GM21447 (cell line): ENCODE results near the gene NEDD9.

Experiments
- ATAC-seq: cut with Tn5 transposase; IDR thresholded peaks from one replicate; pipeline ENCODE4 v1.9.1; 2021; ENCODE audit not compliant: unreplicated experiment

The NEDD9 gene

DNA sequence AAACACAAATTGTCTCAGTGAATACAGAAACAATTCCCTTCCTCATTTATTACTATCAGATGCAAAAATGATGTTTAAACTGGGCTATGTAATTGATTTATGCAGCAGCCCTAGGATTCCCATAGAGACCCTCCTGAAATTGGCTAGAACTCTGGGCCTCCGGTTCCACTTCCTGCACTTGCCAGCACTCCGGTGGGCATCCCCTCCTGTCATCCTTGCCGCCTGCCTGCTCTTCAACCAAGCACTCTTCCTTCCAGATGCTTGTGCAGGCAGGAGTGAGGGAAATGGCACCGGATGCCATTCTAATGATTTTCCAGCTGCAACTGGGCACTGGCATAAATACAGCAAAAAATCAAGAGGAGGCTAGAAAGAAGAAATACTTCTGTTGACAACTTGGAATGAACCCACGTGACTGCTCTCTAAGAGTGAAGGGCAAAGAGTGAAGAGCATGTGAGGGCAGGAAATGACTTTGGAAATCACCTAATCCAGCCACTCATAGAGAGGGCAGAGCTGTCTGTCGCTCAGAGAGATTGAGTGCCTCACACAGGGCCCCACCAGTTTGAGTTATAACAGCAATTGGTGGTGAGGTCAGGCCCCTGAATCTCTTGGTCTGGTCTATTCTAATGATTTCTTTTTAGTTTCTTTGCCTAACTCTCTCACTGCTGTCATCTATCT, 3.7 kb upstream of the NEDD9 start:
- no peak for ATAC-seq

DNA sequence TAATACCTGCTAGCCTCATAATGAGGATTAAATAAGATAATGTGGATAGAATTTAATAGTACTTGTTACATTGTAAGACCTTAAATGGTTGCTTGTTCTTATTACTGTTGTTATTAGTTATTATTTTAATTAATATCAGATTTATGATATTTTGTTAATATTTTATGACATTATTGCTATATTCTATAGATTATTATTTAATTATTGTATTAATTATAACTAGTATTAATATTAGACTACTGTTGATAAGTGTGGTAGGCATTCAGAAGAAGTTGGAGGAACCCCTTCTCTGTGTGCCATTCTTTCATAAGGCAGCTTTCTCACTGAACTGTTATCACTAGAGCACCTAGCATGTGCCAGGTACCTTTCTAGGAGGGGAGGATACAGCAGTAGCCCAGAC, 2.6 kb upstream of the NEDD9 start:
- no peak for ATAC-seq

DNA sequence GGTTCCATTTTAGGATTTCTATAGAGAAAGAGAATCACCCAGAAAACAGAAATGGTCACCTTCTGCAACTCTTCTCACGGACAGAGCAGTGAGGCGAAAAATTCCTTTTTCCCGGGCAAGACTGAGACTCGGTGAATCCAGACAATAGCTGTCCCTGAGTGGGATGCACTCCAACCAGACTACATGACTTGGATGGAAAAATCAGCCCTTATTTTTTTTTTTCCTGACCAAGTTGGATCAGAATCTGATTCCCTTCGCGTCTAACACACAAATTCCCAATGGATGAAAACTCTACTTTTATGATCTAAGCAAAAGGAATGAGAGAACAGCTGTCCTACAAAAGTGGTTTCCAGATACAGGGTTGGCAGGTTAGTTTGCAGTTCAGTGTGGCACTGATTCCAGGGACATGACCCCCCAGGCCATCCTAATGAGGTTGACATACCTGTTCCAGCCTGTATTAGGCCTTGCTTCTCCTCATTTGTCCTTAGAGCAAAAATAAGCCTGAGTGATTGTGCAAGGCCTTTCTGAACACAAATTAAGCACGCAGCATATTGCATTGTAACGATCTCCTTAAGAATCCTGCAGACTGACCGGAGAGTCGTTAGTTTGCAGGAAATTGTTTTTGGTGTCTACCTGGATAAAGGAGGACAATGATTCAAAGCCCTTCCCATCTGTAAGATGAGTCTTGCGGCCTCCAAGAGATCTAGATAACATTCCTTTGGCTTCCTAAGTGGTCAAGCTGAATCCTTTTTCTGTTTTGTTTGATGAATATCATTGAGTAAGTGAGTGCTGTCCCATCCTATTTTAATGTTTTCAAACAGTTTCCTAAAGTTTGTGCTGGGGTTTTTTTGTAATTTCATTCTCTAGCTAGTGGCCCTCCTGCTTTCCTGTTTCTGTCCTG, 1.5 kb upstream of the NEDD9 start:
- ATAC-seq: no peak

DNA sequence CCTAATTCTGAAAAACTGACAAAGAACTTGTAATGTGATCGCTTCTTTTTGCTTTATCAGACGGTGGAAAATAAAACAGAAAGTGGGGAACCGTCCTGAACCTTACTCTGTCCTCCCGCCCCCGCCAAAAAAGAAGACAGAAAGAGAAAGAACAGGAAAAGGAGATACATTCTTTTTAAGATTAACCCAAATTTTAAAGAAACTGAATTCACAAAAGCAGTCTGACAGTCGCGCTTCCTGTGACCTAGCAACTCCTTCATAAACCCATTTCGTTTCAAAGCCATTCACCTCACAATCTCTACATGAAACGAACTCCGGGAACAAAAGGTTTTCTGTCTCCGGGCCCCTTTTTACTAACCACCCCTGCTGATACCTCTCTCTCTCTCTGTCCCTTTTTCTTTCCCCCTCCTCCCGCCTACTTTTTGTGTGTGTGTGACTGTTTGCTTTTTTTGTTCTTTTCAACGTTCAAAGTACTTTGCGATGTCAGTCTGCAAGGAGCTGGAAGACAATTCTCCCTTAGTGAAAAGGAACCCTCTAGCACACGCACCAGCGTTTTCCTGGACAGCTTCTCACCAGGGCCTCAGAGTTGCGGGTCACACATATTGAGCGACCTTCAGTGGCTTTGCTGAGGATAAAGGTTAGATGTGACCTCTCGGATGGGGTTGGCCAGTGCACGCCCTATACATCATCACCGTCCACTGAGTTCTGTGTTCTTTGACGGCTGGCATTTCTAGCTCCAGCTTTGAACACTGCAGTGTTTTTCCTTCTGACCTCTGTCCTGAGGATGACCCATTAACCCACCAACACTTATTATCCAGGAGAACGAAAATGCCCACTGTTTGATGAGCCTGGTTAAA, 530 bp upstream of the NEDD9 start:
- peak; percentile 28 for ATAC-seq

DNA sequence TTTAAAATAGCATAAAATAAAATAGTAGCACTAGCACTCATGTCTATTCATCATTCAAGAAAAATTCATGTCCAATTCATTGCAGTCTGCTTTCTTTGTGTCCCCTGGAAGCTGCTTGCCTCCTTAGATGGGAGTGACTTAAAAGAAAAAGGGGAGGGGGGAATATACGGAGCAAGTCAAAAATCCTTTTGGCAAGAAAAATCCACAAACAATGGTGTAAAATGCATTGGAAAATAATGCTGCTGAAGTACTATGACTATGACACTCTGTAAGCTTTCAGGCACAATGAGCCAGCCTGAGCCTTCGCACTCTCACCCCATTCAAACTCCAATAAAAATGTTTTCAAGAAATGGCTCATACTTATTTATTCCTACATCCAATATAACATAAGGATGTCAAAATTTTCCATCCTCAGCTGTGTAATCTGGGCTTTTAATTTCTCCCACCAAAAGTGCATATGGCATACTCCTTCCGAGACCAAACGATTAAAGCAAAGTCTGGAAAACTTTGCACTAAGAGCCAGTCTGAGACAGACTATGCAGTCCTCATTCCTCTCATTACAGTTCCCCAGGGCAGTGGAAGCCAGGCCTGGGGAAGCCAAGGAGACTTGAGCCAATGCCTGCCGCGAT, 790 bp downstream of the NEDD9 start:
- ATAC-seq: no peak

DNA sequence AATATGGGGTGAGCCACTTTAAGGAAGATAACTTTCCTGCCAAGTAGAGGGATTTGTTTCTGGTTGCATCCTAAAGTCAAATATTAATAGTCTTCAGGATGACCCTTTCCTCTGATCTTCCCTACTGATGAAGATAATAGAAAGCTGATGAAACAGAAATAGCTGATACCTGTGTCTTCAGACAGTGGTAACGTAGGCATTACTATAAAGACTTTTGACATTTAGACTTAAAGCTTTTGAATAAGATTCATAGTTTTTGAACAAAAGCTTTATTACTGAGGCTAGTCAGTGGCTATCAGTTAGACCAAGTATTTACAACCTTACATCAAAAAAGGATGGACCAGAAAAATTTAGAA, 1.4 kb downstream of the NEDD9 start:
- no peak for ATAC-seq

DNA sequence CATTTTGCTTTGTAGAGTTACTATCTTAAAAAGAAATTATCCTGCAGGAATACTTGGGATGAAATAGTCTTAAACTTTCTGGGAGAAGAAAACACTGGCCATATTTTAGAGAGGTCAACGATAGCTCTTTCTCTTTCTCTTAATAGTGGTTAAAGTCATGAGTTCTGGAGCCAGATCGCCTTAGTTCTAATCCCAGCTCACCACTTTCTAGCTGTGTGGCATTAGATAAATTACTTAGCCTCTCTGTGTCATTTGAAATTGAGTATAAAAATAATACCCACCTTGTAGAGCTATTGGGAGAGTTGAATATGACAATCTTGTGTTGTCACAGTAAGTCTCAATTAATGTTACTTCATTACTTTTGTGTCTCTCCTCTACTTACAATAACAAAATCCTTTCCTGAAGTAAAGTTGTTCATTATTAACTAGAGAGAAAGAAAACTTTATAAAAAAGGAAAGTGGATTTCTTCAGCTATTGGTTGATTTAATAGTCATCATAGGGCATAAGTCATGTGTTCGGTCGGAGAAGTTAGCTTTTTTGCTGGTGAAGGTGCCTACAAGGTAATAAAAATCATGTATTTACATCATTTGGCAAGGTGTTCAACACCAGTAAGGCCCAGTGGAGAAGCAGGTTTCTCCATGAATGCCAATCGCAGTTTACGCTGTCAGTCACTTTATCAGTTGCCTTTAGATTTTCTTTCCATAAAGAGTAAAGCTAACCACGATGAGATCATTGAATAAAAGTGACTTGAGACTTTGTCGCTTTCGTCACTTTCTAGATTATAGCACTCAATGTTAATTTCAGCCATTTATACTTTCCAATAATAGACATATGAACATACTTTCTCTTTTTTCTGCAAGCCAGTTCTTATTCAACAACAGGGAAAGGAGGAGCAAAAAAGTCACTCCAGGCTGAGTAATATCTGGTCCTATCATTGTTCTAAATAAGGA, 2.0 kb downstream of the NEDD9 start:
- ATAC-seq: no peak

DNA sequence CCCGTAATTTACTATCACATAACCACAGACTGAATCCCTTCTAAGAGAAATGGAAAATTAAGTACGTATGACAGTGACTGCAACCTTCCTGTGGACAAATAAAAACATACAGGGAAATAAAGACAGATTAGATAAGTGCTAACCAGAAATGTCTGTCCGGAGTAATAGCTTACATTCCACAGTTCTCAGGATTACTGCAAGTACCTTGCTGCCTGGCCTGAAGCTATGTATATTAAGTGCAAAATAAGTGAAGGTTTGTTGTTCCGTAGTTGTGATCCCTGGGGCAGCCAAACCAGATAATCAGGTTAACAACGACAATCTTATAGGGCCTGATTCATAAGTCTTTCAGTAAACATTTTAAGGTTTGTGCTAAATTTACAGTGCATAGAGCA, 2.8 kb downstream of the NEDD9 start:
- ATAC-seq: no peak

DNA sequence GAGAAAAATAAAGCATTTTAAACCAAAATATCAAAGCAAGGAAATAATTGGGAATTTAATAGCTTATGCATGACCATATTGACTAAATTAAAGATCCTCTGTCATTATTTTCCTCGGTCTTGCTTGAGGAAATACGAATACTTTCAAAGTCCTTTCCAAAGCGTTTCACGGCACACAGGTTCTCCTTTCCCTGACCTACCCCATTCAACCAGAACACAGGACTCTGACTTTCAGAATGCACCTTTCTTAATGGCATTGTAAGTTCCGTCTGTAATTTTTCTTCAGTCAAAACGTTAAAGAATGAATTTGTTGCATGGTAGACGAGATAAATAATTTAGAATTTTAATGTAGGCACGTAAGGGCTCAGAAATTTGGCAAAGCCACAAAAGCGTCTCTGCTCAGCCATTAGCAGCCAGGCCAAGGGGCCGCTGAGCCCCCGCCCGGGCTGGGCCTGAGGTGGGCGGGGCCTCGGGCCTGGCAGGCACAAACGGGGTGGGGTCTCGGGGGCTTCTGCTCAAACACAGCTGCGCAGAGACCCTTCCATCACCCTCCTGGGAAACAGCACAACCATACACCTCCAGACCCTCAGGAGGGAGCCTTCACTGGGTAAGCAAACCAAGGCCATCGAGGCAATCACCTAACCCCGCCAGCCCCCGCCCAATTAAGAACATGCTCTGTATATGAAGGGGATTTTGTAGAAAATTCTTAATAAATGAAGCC, 3.4 kb downstream of the NEDD9 start:
- no peak for ATAC-seq

DNA sequence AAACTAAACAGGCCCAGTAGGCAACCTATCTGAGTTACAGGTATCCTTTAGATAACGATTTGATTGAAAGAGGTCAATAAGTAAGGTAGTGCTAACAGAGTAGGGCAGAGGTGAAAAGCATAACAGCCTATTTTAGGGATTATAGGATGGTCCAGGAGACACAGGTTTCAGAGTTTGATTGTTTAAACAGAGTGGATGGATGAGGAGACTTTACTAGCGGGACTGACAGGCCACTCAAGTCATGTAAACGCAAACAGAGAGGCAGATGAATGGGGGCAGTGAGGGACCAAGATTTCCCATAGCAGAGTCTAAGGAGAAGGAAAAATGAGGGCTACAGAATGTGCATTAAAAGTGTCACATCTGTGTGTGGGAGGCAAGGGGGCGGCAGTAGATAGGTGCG, 4.8 kb downstream of the NEDD9 start:
- ATAC-seq: no peak

DNA sequence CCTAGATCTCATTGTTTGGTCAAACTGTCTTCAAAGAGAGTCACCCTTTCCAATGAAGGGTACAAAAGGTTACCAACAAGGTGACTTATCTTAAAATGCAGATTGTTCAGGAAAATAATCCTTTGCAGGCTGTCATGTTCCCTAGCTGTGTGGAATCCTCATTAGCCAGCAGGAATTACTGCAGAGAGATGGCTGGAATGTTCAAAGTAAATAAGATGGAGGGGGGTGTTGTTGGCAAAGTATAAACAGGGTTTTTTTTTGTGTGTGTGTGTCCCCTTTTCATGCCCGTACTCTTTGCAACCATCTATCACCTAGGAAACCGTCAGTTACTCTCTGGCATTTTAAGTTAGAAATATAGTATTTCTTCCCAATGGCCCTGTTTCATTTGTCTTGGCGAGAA, 6.5 kb downstream of the NEDD9 start:
- no peak for ATAC-seq

DNA sequence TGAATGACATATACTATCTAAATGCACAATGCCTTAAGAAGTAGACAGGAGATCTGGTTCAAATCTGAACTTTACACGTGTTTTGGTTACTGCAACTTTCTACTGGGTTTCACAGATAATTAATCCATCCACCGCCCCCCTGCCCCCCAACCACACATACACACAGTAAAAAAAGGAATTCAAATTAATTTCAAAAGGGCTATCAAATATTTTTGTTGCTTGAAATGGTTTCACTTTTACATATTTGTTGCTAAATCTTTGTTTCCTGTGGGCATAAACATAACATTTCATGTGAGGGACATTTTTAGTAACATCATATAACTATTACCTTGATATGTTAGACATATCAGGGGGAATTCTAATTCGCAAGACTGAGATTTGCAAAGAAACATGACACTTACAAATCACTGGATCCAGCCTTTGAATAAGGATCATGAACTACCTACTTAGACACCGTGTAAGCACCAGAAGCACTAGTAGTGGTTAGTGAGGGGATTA, 7.5 kb downstream of the NEDD9 start:
- no peak for ATAC-seq

DNA sequence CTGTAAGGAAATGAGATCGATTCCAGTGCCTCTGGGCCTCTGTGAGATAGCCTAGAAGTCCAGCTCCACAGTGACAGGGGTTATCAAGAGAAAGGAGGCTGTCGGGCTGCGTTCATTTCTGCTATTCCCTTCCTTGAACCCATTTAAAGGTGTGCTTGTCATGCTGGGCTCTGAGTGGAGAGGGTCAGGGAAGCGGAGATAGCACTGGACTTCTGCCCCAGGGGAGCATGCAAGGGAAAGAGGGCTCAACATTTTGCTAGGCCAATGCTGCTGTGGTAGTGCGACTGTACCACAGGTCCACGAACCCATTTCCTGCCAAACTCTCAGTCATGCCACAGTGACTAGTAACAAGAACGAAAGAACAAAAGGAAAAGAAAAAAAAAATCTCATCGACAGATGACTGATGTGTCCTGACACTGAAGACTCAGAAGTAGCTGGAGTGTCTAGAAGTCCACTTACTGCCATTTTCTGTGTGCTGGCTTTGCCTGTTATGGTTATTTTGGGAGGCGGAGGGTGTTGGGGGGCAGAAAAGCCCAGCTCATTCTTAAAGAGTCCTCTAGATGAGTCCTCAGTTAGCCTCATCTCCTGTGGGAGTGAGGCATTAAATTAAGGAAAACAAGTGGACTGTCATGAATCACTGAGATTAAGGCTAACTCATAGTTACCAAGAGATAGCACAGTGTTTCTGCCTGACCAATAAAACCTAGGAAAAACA, 8.1 kb downstream of the NEDD9 start:
- no peak for ATAC-seq

DNA sequence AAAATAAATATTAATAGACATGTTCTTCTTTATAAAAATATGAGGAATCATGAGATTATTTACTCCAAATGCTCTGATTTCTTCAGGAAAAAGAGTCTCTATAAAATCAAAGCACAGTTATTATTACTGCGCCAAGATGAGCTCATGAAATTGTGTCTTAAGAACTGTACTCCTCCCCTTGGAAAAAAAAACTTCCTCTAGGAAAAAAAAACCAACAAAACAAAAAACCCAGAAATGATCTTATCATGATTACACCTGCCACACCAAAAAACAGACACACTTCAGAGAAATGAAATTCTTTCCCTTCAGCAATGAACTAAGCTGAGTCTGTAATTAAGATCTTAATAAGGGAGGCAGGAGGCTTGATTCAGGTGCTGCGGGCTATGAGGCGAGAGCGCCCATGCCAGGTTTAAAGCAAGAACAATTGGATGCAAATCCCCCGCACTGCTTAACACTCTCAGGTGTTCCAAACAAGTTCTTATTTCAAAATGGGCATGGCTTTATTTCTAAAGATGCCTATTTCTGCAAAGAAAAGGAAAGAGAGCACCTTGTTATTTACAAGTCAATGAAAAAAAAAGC, 9.1 kb downstream of the NEDD9 start:
- no peak for ATAC-seq

DNA sequence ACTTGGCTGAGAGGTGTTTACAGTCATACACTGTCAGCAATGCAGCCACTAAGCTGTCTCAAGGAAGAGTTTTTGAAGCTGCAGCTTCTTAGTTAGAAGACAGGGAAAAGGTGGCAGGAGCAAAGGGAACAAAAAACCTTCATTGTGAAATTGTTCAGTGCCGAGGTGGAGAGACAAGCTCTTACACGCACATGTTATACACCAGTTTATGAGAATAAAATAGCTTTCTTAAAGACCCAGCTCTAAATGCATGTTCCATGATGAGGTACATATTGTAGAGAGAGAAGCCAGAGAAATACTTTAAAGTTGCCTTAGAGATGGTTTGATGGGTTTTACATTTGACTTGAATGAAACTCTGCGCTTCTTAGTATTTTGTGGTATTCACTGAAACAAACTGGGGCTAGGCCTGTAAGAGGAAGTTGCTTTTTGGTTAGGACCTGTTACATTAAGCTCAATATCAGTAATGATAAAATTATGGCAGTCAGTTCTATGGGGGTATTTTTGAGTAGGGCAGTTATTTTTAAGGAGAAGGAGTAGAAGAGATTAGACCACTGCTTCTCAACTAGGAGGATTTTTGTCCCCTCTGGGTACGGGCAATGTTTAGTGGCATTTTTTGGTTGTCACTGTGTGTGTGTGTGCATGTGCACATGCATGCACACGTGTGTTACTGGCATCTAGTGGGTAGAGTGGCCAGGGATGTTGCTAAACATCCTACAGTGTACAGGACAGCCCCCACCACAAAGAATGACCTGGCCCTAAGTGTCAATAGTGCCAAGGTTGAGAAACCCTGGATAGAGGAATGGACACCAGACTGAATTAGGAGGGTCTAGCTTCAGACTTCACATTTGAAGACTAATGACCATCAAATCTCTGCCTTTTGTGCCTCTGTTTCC, 9.8 kb downstream of the NEDD9 start:
- no peak for ATAC-seq

DNA sequence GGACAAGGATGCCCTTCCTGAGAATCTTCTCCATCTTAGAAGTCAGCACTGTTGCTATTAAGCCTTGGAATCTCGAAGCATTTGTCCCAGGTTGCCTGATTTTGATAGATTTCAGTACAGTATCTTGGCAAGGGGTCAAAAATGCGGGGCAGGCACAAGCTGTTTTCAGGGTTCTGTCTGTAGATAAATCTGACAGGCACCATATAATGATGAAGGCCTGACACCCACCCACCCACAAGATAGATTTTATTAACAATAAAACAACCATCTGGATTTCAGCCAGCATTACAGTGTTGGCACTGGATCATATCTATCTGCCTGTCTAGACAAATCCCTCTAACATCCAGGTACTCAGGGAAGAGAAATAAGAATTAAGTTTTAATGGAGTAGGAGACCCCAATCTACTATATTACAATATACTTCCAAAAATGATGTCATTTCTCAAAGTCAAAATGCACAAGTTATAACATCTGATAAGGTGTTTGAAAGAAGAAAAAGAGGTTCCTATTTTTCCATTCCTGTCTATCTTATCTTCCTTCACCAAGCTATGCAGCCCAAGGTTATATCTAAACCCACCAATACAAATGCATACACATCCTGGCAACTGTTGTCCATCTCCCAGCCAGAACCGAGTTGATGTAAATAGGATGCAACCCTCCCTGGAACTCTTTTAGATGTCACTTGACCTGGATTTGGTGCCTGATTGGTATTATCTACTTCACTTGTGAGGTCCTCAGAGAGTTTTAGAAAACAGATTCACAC, 10.7 kb downstream of the NEDD9 start:
- ATAC-seq: no peak
